GM12878 (cell line): ENCODE data around the gene SEC31B. TPM values are rescaled to one million over a fixed set of nuclear protein-coding genes. Genes with fewer than 3 reads are reported as not detected.

Experiments
- ATAC-seq: fragments of 200-7000 bp; cut with Tn5 transposase; 3 replicates; pipeline ENCODE4 v1.9.1; 2020; ENCODE audit warnings: mild to moderate bottlenecking, moderate library complexity
- BruUV-seq: library from RNA; stranded (reverse); fragments of 400-500 nt; replicated peaks from 2 replicates; lab custom pipeline; 2021; lab: Mats Ljungman, UMichigan
- CTCF ChIA-PET: fragments of 300-600 bp; sonication (Branson Sonifier 250); formaldehyde crosslinking; extraction: SDS; loops from one replicate; lab custom pipeline; 2021; ENCODE audit warnings: inconsistent platforms; lab: Yijun Ruan, JAX
- POLR2A ChIA-PET: fragments of 350-600 bp; formaldehyde crosslinking; extraction: SDS; loops from one replicate; lab custom pipeline; 2021; ENCODE audit warnings: inconsistent platforms; lab: Charles Lee
- RAD21 ChIA-PET: fragments of 300-600 bp; sonication (Branson Sonifier 250); formaldehyde crosslinking; loops from one replicate; lab custom pipeline; 2023; ENCODE audit warnings: antibody characterized with exemption; ENCODE audit not compliant: unreplicated experiment; lab: Charles Lee
- SMC1A ChIA-PET: fragments of 300-600 bp; sonication (Branson Sonifier 250); formaldehyde crosslinking; loops from one replicate; lab custom pipeline; 2023; ENCODE audit not compliant: unreplicated experiment, uncharacterized antibody; lab: Charles Lee
- DNase-seq: peaks from one replicate; pipeline ENCODE4 v3.0.0-alpha.2; 2011; ENCODE audit warnings: low read depth, low spot score
- FAIRE-seq: peaks from 3 replicates; lab custom pipeline; 2011; peaks lifted over from hg19 to GRCh38; lab: Jason Lieb, UNC
- H2AFZ ChIP-seq: 2 replicates; pipeline ENCODE4 v1.6.0; 2011; ENCODE audit warnings: low read depth, low read length, control low read depth; ENCODE audit not compliant: control insufficient read depth
- H3K27ac ChIP-seq: 2 replicates; pipeline ENCODE4 v1.5.1; 2011; ENCODE audit warnings: control low read depth; ENCODE audit not compliant: control insufficient read depth, insufficient read depth
- H3K27me3 ChIP-seq, 2 experiments: replicated peaks in 1 of 2; 2 replicates each; pipeline versions ENCODE4 v1.6.0 to v1.6.1; 2011; ENCODE audit warnings: low read length in 1 of 2; ENCODE audit not compliant: control insufficient read depth in 2 of 2, insufficient read depth in 2 of 2
- H3K36me3 ChIP-seq, 2 experiments: 2 replicates each; pipeline ENCODE4 v1.5.1; 2011; ENCODE audit warnings: low read length in 1 of 2; ENCODE audit not compliant: control insufficient read depth in 2 of 2, insufficient read depth in 2 of 2
- H3K4me1 ChIP-seq: 2 replicates; pipeline ENCODE4 v1.6.1; 2011; ENCODE audit warnings: mild to moderate bottlenecking, low read length, moderate library complexity, mixed read lengths; ENCODE audit not compliant: control insufficient read depth, insufficient read depth
- H3K4me2 ChIP-seq: 2 replicates; pipeline ENCODE4 v1.6.0; 2011; ENCODE audit warnings: control low read depth; ENCODE audit not compliant: control insufficient read depth, insufficient read depth
- H3K4me3 ChIP-seq: fragments of 200-600 bp; sonication (generic); 2 replicates; pipeline ENCODE4 v1.5.1; 2016
- H3K79me2 ChIP-seq: 2 replicates; pipeline ENCODE4 v1.6.0; 2011; ENCODE audit warnings: low read length; ENCODE audit not compliant: control insufficient read depth, insufficient read depth
- H3K9ac ChIP-seq: 2 replicates; pipeline ENCODE4 v1.8.0; 2011; ENCODE audit warnings: low read length, control low read depth, mixed read lengths; ENCODE audit not compliant: control insufficient read depth, insufficient read depth
- H3K9me3 ChIP-seq: replicated peaks from 3 replicates; pipeline ENCODE4 v1.5.1; 2011; ENCODE audit warnings: mild to moderate bottlenecking, low read length; ENCODE audit not compliant: control insufficient read depth, insufficient read depth
- H4K20me1 ChIP-seq: 2 replicates; pipeline ENCODE4 v1.6.0; 2011; ENCODE audit not compliant: control insufficient read depth, insufficient read depth
- ATF3 ChIP-seq: IDR thresholded peaks from 2 replicates; pipeline ENCODE4 v1.6.1; 2011; ENCODE audit warnings: low read depth, mild to moderate bottlenecking, low read length, moderate library complexity, borderline replicate concordance; ENCODE audit errors: extremely low read depth
- FOXM1 ChIP-seq: IDR thresholded peaks from 2 replicates; pipeline ENCODE4 v1.6.1; 2012; ENCODE audit warnings: low read depth, mild to moderate bottlenecking, inconsistent platforms, low read length, moderate library complexity
- NFIC ChIP-seq: IDR thresholded peaks from 2 replicates; pipeline ENCODE4 v1.6.1; 2012; ENCODE audit warnings: low read depth, mild to moderate bottlenecking, inconsistent platforms, low read length, moderate library complexity
- PBX3 ChIP-seq: IDR thresholded peaks from 2 replicates; pipeline ENCODE4 v1.6.1; 2011; ENCODE audit warnings: mild to moderate bottlenecking, low read depth, low read length, moderate library complexity; ENCODE audit not compliant: insufficient replicate concordance
- PKNOX1 ChIP-seq: fragments of 450-650 bp; IDR thresholded peaks from 2 replicates; pipeline ENCODE4 v1.6.1; 2016; ENCODE audit warnings: mild to moderate bottlenecking
- WGBS: methylation state at CpG from one replicate; pipeline ENCODE4 v1.1.6; 2016; ENCODE audit warnings: low lambda C conversion rate; ENCODE audit not compliant: insufficient replicate concordance, insufficient coverage; ENCODE audit errors: missing lambda C conversion rate; 5-methylcytosine and 5-hydroxymethylcytosine counted together
- in situ Hi-C: fragments of 300-500 bp; cut with MboI; formaldehyde crosslinking; loops from 9 replicates; pipeline ENCODE4 v1.14.3; 2018; ENCODE audit warnings: mixed read lengths
- intact Hi-C: fragments of 100-400 bp; cut with micrococcal nuclease; formaldehyde crosslinking; loops from one replicate; pipeline ENCODE4 v1.14.2; 2022; ENCODE audit not compliant: unreplicated experiment
- polyA plus RNA-seq, 11 experiments: library from polyadenylated mRNA; depleted of rRNA in 4 of 11; unstranded in 6 of 11; stranded (reverse) in 5 of 11; fragments of >200 nt; fragmentation: Nextera tagmentation in 4 of 11; fragmentation: Illumina TruSeq in 1 of 11; extraction: Ambion mirVana in 4 of 11; extraction: Trizol in 1 of 11; gene quantifications; 1 replicate in 1 of 11; 2 replicates in 10 of 11; pipeline versions ENCODE4 v1.2.1 to v1.2.3, GENCODE V29; 2011 to 2016; ENCODE audit warnings: inconsistent platforms in 2 of 11, missing spikeins in 2 of 11, low read depth in 1 of 11
- total RNA-seq, 4 experiments: library from RNA; depleted of rRNA in 3 of 4; stranded (reverse); fragments of >200 nt in 3 of 4; fragmentation: Illumina TruSeq in 1 of 4; extraction: Trizol in 1 of 4; gene quantifications; 2 replicates each; pipeline versions ENCODE4 v1.2.1 to v1.2.3, GENCODE V29; 2013 to 2021

The SEC31B gene
- total and polyA plus RNA-seq, 10 of the 15 experiments (the other 5 are each of a cell fraction or from before 2014, with no cell fraction given) = 3.4 to 24.3 (median 9.9) TPM

GRCh38 chr10:100568912-100569311 lies 49.3 kb upstream of the SEC31B start:
- H4K20me1 ChIP-seq = no peaks in the 10 kb centered on the region
- SMC1A ChIA-PET = no interaction called here
- DNase-seq (no peak), FAIRE-seq (no peak), ATAC-seq (no peak)
- H3K27me3 ChIP-seq = peaks cover 7% of the 10 kb centered on the region in 2 experiments; a peak in 2 of 4 replicates
- 45% methylated on average over 3 of the region's 3 CpGs for WGBS
- H3K27ac ChIP-seq = no peak overlapping the region
- no peak overlapping the region for H3K9ac ChIP-seq
- no peak for TF ChIP-seq NFIC
- TF ChIP-seq FOXM1 = no peak
- no peak for TF ChIP-seq PKNOX1
- no peak for TF ChIP-seq ATF3
- no peak for TF ChIP-seq PBX3
- CTCF ChIA-PET = interaction anchor here (1.4 to 2.9 kb wide), 3 partner anchors 33 to 175 kb away, joined by 3 to 15 read pairs (median 4); partner anchors contain the start of gene HIF1AN
- H3K4me3 ChIP-seq = no peak overlapping the region
- RAD21 ChIA-PET = no interaction called here
- H3K79me2 ChIP-seq = no peaks in the 10 kb centered on the region
- H3K4me1 ChIP-seq = no peaks in the 10 kb centered on the region
- in situ Hi-C loops (no loop called here), intact Hi-C loops (no loop called here)
- POLR2A ChIA-PET = no interaction called here
- no peaks in the 10 kb centered on the region for H3K9me3 ChIP-seq
- BruUV-seq = no TSS peak
- no peak overlapping the region for H3K4me2 ChIP-seq
- H2AFZ ChIP-seq = no peak overlapping the region
- H3K36me3 ChIP-seq = no peaks in the 10 kb centered on the region
